T-helper 1 cell (primary cell): Measurements from ENCODE around the gene FEN1.

Source experiments
- DNase-seq, 5 donors: peaks; one replicate each; pipeline ENCODE4 v3.0.0-alpha.2; 2012 to 2020

FEN1 gene

GRCh38 chr11:61757213-61757862, 35.4 kb upstream of the FEN1 start:
- DNase-seq, result no peak

GRCh38 chr11:61760946-61761345, 31.8 kb upstream of the FEN1 start:
- no peak for DNase-seq

- no peak for DNase-seq
Measured at GRCh38 chr11:61761440-61762222, 31.1 kb upstream of the FEN1 start.

GRCh38 chr11:61762223-61762615, 30.5 kb upstream of the FEN1 start:
- DNase-seq, result no peak

- DNase-seq, result no peak
Measured at GRCh38 chr11:61762798-61763197, 29.9 kb upstream of the FEN1 start.

GRCh38 chr11:61763930-61764605, 28.6 kb upstream of the FEN1 start:
- DNase-seq, result no peak

- no peak for DNase-seq
Measured at GRCh38 chr11:61764606-61765260, 28.0 kb upstream of the FEN1 start.

GRCh38 chr11:61765550-61766253, 27.0 kb upstream of the FEN1 start:
- DNase-seq, result no peak

GRCh38 chr11:61766353-61766841, 26.3 kb upstream of the FEN1 start:
- no peak for DNase-seq

- no peak for DNase-seq
Measured at GRCh38 chr11:61768376-61769076, 24.2 kb upstream of the FEN1 start.

GRCh38 chr11:61769169-61769920, 23.4 kb upstream of the FEN1 start:
- DNase-seq, result no peak

- no peak for DNase-seq
Measured at GRCh38 chr11:61769946-61770683, 22.6 kb upstream of the FEN1 start.

GRCh38 chr11:61771195-61771894, 21.4 kb upstream of the FEN1 start:
- no peak for DNase-seq

GRCh38 chr11:61771985-61772455, 20.7 kb upstream of the FEN1 start:
- no peak for DNase-seq

- no peak for DNase-seq
Measured at GRCh38 chr11:61773356-61773755, 19.4 kb upstream of the FEN1 start.

- DNase-seq, result no peak
Measured at GRCh38 chr11:61773809-61774208, 18.9 kb upstream of the FEN1 start.

GRCh38 chr11:61774411-61774810, 18.3 kb upstream of the FEN1 start:
- no peak for DNase-seq

- no peak for DNase-seq
Measured at GRCh38 chr11:61775106-61775505, 17.6 kb upstream of the FEN1 start.
